Breast epithelium (tissue), 4 donors: Measurements from ENCODE around the gene ADPRHL1. TPM values are rescaled to one million over a fixed set of nuclear protein-coding genes. Genes with fewer than 3 reads are reported as not detected.
A peak's percentile ranks its signal among the peaks of the same experiment; 100 is the strongest.

ENCODE experiments used
- DNase-seq, 2 donors: peaks; one replicate each; pipeline ENCODE4 v3.0.0-alpha.2; 2019; ENCODE audit warnings: low spot score in 2 of 2
- H3K27ac ChIP-seq, 2 donors: fragments of 200-600 bp; sonication (generic) in 1 of 2; one replicate each; pipeline ENCODE4 v1.5.1; 2016 to 2019; ENCODE audit warnings: mild to moderate bottlenecking in 1 of 2
- H3K27me3 ChIP-seq, 2 donors: fragments of 200-600 bp; sonication (generic) in 1 of 2; one replicate each; pipeline versions ENCODE4 v1.5.1 to v1.6.0; 2017 to 2019; ENCODE audit warnings: control low read depth in 1 of 2, mild to moderate bottlenecking in 1 of 2
- H3K36me3 ChIP-seq: fragments of 200-600 bp; one replicate; pipeline ENCODE4 v1.5.1; 2019
- H3K4me1 ChIP-seq, 2 donors: fragments of 200-600 bp; sonication (generic); one replicate each; pipeline ENCODE4 v1.5.1; 2016 to 2019; ENCODE audit warnings: control low read depth in 1 of 2
- H3K4me3 ChIP-seq, 3 donors: fragments of 200-600 bp; sonication (generic); 1 replicate in 2 of 3; 2 replicates in 1 of 3; pipeline ENCODE4 v1.5.1; 2016 to 2019; ENCODE audit warnings: mild to moderate bottlenecking in 3 of 3, moderate library complexity in 2 of 3
- H3K9me3 ChIP-seq, 2 donors: fragments of 200-600 bp; sonication (generic) in 1 of 2; one replicate each; pipeline ENCODE4 v1.5.1; 2016 to 2019; ENCODE audit warnings: control low read depth in 1 of 2
- POLR2A ChIP-seq: fragments of 450-650 bp; IDR thresholded peaks from one replicate; pipeline ENCODE4 v1.6.1; 2016; ENCODE audit warnings: antibody characterized with exemption, mild to moderate bottlenecking, moderate library complexity
- POLR2AphosphoS5 ChIP-seq, 3 donors: sonication (generic); formaldehyde crosslinking; IDR thresholded peaks; one replicate each; pipeline ENCODE4 v1.6.1; 2017; ENCODE audit warnings: antibody characterized with exemption in 3 of 3
- intact Hi-C: fragments of 100-400 bp; cut with DNase I; formaldehyde crosslinking; loops from one replicate; pipeline ENCODE4 v1.15.1; 2023; ENCODE audit warnings: low total_unique reads
- total RNA-seq, 3 donors: library from RNA; depleted of rRNA; stranded (reverse); fragments of >200 nt; gene quantifications; one replicate each; pipeline ENCODE4 v1.1.0, GENCODE V29; 2016
- TF ChIP-seq, protein P1 (sequence below), 3 donors: fragments of 450-650 bp; IDR thresholded peaks; one replicate each; pipeline ENCODE4 v1.5.1; 2016 to 2017; ENCODE audit warnings: antibody characterized with exemption in 3 of 3, mild to moderate bottlenecking in 3 of 3, moderate library complexity in 3 of 3

The ADPRHL1 gene
- total RNA-seq, 3 donors from 2014 or later, result 1.8 to 2.7 (median 2.0) TPM

DNA sequence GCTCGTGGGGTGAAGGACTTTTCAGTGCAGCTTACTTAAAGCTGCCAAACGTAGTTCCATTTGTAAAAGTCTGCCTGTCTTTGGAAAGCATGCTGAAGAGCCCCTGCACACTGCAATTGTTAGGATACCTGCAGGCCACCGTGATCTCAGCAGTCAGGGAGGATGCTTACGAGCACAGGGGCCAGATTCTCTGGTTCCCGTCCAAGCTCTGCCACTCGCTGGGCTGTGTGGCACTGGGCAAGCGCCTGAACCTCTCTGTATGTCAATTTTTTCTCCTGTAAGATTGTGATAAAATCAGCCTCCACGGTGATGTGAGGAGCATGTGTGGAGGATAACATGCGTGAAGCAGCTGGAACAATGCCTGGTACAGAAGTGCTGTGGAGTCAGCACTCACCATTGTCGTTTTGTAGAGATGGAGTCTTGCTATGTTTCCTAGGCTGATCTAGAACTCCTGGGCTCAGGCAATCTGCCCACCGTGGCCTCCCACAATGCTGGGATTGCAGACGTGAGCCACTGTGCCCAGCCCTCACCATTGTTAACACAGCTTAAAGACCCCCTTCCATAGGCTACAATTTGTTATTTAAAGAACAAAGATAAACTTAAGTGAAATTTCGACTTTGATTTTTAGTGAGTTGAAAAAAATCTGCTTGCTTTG is 3.5 kb downstream of the ADPRHL1 start:
- TF ChIP-seq, protein P1, sequence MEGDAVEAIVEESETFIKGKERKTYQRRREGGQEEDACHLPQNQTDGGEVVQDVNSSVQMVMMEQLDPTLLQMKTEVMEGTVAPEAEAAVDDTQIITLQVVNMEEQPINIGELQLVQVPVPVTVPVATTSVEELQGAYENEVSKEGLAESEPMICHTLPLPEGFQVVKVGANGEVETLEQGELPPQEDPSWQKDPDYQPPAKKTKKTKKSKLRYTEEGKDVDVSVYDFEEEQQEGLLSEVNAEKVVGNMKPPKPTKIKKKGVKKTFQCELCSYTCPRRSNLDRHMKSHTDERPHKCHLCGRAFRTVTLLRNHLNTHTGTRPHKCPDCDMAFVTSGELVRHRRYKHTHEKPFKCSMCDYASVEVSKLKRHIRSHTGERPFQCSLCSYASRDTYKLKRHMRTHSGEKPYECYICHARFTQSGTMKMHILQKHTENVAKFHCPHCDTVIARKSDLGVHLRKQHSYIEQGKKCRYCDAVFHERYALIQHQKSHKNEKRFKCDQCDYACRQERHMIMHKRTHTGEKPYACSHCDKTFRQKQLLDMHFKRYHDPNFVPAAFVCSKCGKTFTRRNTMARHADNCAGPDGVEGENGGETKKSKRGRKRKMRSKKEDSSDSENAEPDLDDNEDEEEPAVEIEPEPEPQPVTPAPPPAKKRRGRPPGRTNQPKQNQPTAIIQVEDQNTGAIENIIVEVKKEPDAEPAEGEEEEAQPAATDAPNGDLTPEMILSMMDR (IDR thresholded peaks at IDR 0.05), result no peak
- no peak for TF ChIP-seq POLR2AphosphoS5 (IDR thresholded peaks at IDR 0.05)
- no peak for TF ChIP-seq POLR2A
- Histone ChIP-seq H3K4me1 (no peaks in the 10 kb centered on the region), H3K27me3 (no peaks in the 10 kb centered on the region), H3K4me3 (peak overlapping the region; percentile 48 to 54 (median 50)), H3K27ac (peak overlapping the region; percentile 56 to 67), H3K9me3 (no peaks in the 10 kb centered on the region), H3K36me3 (no peaks in the 10 kb centered on the region)
- DNase-seq, result peak in 1 of 2 donors; percentile 38
- intact Hi-C loops, result no loop called here

DNA sequence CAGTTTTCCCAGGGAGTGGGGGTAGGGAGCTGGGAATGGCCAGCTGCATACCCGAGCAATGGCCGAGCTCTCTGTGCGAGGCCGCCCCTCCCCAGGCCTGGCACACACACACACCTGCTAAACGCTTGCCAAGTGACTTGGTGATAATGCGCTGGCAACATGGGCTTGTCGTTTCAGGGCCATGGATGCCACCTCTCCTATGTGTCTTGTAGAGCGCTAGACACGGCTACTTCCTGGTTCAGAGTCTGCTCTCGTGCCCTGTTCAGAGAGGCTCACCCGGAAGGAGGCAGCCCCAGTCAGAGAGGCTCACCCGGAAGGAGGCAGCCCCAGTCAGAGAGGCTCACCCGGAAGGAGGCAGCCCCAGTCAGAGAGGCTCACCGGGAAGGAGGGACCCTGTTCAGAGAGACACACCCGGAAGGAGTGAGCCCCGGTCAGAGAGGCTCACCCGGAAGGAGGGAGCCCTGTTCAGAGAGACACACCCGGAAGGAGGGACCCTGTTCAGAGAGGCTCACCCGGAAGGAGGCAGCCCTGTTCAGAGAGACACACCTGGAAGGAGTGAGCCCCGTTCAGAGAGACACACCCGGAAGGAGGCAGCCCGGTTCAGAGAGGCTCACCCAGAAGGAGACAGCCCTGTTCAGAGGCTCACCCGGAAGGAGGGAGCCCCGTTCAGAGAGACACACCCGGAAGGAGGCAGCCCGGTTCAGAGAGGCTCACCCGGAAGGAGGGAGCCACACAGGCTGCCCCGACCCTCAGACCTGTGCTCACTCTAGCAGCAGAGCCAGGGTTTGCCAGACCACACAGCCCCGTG is 4.2 kb downstream of the ADPRHL1 start:
- TF ChIP-seq POLR2AphosphoS5 (IDR thresholded peaks at IDR 0.05), result peak in 1 of 3 donors; percentile 27
- TF ChIP-seq, protein P1 (IDR thresholded peaks at IDR 0.05), result no peak
- no peak for TF ChIP-seq POLR2A
- Histone ChIP-seq H3K27ac (peak overlapping the region; percentile 56 to 67), H3K36me3 (no peaks in the 10 kb centered on the region), H3K4me1 (no peaks in the 10 kb centered on the region), H3K9me3 (no peaks in the 10 kb centered on the region), H3K4me3 (peak overlapping the region; percentile 48 to 54 (median 50)), H3K27me3 (no peaks in the 10 kb centered on the region)
- DNase-seq, result peak; percentile 55 to 71
- intact Hi-C loops, result no loop called here

DNA sequence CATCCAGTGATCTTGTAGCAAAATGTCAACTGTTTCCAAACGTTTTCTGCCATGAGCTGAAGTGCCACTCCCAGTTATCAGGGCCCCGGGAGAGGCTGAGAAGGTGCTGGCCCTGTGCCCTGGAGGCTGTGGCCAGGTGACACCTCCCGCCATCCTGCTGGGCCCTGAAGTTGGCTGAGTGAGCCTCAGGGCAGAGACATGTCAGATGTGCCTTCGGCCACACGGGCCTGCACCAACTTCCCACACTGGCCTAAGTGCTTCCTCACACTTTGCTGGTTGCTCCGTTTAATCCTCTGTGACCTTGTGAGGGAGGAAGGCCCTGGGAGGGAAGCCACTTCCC is 4.8 kb downstream of the ADPRHL1 start:
- H3K4me3 ChIP-seq, result peak overlapping the region; percentile 48 to 54 (median 50)
- no peaks in the 10 kb centered on the region for H3K9me3 ChIP-seq
- no peaks in the 10 kb centered on the region for H3K36me3 ChIP-seq
- DNase-seq, result peak in 1 of 2 donors; percentile 50
- TF ChIP-seq POLR2AphosphoS5 (IDR thresholded peaks at IDR 0.05) (no peak), POLR2A (no peak)
- TF ChIP-seq, protein P1 (IDR thresholded peaks at IDR 0.05), result no peak
- no peaks in the 10 kb centered on the region for H3K27me3 ChIP-seq
- peak overlapping the region; percentile 56 to 67 for H3K27ac ChIP-seq
- H3K4me1 ChIP-seq, result no peaks in the 10 kb centered on the region
- intact Hi-C loops, result no loop called here

DNA sequence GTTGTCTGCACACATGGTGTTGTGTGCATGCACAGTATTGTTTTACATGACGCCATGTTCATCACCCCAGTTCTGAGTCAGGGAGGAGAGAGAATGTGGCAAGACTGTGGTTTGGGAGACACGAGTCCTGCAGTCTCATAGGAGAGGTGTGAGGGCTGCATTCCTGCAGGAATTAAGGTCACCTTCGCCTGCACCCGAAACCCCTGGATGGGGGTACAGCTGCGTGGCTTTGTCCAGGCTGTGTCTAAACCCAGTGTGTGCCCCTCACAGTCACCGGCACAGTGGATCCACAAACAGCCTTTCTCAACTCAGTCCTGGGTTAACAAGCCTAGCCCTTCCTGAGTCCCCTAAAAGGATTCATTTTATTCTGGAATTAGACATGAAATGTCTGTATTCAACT is 5.7 kb downstream of the ADPRHL1 start:
- TF ChIP-seq POLR2A, result no peak
- TF ChIP-seq, protein P1 (IDR thresholded peaks at IDR 0.05), result no peak
- no peak for TF ChIP-seq POLR2AphosphoS5 (IDR thresholded peaks at IDR 0.05)
- Histone ChIP-seq H3K4me3 (no peak overlapping the region), H3K36me3 (no peaks in the 10 kb centered on the region), H3K4me1 (no peaks in the 10 kb centered on the region), H3K27ac (no peak overlapping the region), H3K9me3 (no peaks in the 10 kb centered on the region), H3K27me3 (no peaks in the 10 kb centered on the region)
- intact Hi-C loops, result no loop called here
- DNase-seq, result peak in 1 of 2 donors; percentile 33

DNA sequence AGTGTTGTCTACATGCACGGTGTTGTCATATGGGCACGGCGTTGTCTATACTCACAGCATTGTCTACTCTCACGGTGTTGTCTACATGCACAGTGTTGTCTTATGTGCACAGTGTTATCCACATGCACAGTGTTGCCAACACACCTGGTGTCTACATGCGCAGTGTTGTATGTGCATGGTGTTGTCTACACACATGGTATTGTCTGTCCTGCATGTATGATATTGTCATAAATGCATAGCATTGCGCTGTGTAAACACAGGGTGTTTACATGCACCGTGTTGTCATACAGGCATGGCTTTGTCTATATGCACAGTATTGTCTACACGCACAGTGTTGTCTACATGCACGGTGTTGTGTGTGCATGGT is 6.8 kb downstream of the ADPRHL1 start:
- Histone ChIP-seq H3K27ac (no peak overlapping the region), H3K9me3 (no peaks in the 10 kb centered on the region), H3K27me3 (no peaks in the 10 kb centered on the region), H3K36me3 (no peaks in the 10 kb centered on the region), H3K4me1 (no peaks in the 10 kb centered on the region), H3K4me3 (no peak overlapping the region)
- intact Hi-C loops, result no loop called here
- TF ChIP-seq POLR2AphosphoS5 (IDR thresholded peaks at IDR 0.05), result no peak
- TF ChIP-seq, protein P1 (IDR thresholded peaks at IDR 0.05), result no peak
- TF ChIP-seq POLR2A, result no peak
- DNase-seq, result no peak
